Thymus (tissue), 11 donors: Measurements from ENCODE around the gene BSPRY. TPM values are rescaled to one million over a fixed set of nuclear protein-coding genes. Genes with fewer than 3 reads are reported as not detected.

Experiments used
- DNase-seq, 9 donors: peaks; one replicate each; pipeline ENCODE4 v3.0.0-alpha.2; 2013; ENCODE audit warnings: low spot score in 9 of 9, low read depth in 6 of 9, missing footprints in 1 of 9
- H3K27ac ChIP-seq, 2 donors: one replicate each; pipeline ENCODE4 v1.5.1; 2013; ENCODE audit warnings: control low read depth in 1 of 2, low read depth in 1 of 2, low read length in 1 of 2, mild to moderate bottlenecking in 1 of 2, moderate library complexity in 1 of 2
- H3K27me3 ChIP-seq, 2 donors: one replicate each; pipeline ENCODE4 v1.5.1; 2013; ENCODE audit warnings: low read length in 1 of 2; ENCODE audit not compliant: control insufficient read depth in 2 of 2, insufficient read depth in 1 of 2
- H3K36me3 ChIP-seq, 2 donors: one replicate each; pipeline ENCODE4 v1.5.1; 2013; ENCODE audit warnings: low read length in 1 of 2, mild to moderate bottlenecking in 1 of 2, moderate library complexity in 1 of 2; ENCODE audit not compliant: control insufficient read depth in 2 of 2, insufficient read depth in 2 of 2
- H3K4me1 ChIP-seq, 2 donors: one replicate each; pipeline ENCODE4 v1.5.1; 2013; ENCODE audit warnings: low read length in 2 of 2; ENCODE audit not compliant: control insufficient read depth in 2 of 2, insufficient read depth in 2 of 2
- H3K4me3 ChIP-seq, 2 donors: one replicate each; pipeline ENCODE4 v1.5.1; 2013; ENCODE audit warnings: low read length in 2 of 2, control low read depth in 1 of 2, mild to moderate bottlenecking in 1 of 2
- H3K9me3 ChIP-seq, 2 donors: one replicate each; pipeline ENCODE4 v1.5.1; 2013; ENCODE audit warnings: low read length in 1 of 2, mild to moderate bottlenecking in 1 of 2; ENCODE audit not compliant: control insufficient read depth in 2 of 2, insufficient read depth in 1 of 2
- WGBS: extraction: QIAGEN DNeasy Blood & Tissue Kit; methylation state at CpG from one replicate; pipeline ENCODE4 v1.1.7; 2013; 5-methylcytosine and 5-hydroxymethylcytosine counted together
- polyA plus RNA-seq: library from polyadenylated mRNA; stranded (reverse); fragments of 200-250 nt; gene quantifications from one replicate; pipeline ENCODE4 v1.2.3, GENCODE V29; 2013
- total RNA-seq: library from RNA; stranded (reverse); fragments of 120-200 nt; gene quantifications from one replicate; pipeline ENCODE4 v1.2.4, GENCODE V29; 2013
- donor health status: healthy.

The BSPRY gene
- total and polyA plus RNA-seq, 2 donors: 2.3 to 6.1 TPM

DNA sequence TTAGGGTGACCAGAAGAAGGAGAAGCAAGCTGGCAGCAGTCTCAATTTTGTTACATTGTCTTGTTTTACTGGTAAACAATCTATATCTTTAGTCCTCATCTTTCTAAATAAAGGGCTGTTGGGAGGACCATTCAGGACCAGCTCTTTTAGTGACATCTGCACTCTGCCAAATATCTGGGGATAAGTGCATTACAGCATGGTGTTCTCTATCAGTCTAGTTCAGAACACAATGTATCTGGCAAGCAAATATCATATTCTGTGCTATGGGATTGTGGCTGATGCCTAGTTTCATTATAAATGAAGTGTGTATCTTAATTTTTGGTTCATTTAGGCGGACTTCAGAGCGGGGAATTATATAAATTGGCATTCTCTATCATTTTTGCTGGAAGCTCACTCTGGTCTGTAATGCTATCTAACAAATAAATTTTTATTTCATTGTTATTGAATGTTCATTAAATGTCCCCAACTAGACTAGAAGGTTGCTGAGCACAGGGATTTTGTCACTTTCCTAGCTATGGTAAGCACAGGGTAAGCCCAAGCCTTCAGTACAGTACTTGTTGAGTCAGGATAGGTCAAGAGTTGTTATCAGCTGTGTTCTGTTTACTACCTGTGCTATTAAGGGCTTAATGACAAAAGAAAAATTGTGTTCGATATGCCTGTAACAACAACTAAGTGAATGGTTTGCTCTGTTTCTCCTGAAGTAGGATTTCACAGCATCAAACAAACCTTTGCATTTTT lies 21.1 kb upstream of the BSPRY start:
- Histone ChIP-seq H3K36me3 (no peaks in the 10 kb centered on the region), H3K4me1 (no peaks in the 10 kb centered on the region), H3K9me3 (no peaks in the 10 kb centered on the region), H3K27ac (no peak overlapping the region), H3K4me3 (no peak overlapping the region), H3K27me3 (no peaks in the 10 kb centered on the region)
- DNase-seq: no peak
- WGBS: 98% methylated on average over 3 of the region's 3 CpGs

DNA sequence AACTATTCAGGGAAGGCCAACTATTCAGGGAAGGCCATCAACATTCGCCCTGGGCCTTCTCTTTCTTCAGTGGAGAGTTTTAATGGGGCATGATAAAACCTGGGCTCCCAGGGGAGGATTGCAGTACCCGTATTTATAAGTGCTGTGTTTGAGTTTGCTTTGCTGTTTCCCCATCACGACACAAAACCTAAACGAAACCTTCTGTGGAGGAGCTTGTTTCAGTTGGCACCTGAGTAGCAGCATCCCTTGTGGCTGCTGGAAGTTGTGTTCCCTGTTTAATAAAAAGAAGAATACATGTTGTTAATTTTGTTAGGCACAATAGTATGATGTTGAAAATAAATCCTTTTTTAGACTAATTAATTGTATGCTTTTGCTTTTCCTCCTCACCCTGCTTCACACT lies 17.6 kb upstream of the BSPRY start:
- H3K36me3 ChIP-seq: no peaks in the 10 kb centered on the region
- no peak overlapping the region for H3K27ac ChIP-seq
- H3K9me3 ChIP-seq: no peaks in the 10 kb centered on the region
- H3K4me3 ChIP-seq: no peak overlapping the region
- DNase-seq: no peak
- 95% methylated on average over 4 of the region's 4 CpGs for WGBS
- no peaks in the 10 kb centered on the region for H3K4me1 ChIP-seq
- H3K27me3 ChIP-seq: no peaks in the 10 kb centered on the region

DNA sequence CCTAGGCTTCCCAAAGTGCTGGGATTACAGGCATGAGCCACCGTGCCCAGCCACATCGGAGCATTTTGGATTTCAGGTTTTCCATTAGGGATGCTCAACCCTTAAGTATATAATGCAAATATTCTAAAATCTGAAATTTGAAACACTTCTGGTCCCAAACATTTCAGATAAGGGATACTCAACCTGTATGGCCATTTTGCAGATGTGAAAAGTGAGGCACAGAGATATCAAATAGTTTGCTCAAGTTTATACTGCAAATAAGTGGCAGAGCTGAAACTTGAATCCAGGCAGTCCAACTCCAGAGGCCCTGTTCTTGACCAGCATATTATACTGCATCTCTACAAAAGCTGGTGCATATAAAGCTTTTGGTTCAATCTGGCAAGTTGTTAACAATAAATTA lies 11.6 kb upstream of the BSPRY start:
- no peak for DNase-seq
- WGBS: 99% methylated on average over 2 of the region's 2 CpGs
- H3K36me3 ChIP-seq: no peaks in the 10 kb centered on the region
- no peak overlapping the region for H3K4me3 ChIP-seq
- H3K27ac ChIP-seq: no peak overlapping the region
- H3K9me3 ChIP-seq: no peaks in the 10 kb centered on the region
- H3K27me3 ChIP-seq: no peaks in the 10 kb centered on the region
- peaks cover 6 to 11% of the 10 kb centered on the region in 2 donors for H3K4me1 ChIP-seq

DNA sequence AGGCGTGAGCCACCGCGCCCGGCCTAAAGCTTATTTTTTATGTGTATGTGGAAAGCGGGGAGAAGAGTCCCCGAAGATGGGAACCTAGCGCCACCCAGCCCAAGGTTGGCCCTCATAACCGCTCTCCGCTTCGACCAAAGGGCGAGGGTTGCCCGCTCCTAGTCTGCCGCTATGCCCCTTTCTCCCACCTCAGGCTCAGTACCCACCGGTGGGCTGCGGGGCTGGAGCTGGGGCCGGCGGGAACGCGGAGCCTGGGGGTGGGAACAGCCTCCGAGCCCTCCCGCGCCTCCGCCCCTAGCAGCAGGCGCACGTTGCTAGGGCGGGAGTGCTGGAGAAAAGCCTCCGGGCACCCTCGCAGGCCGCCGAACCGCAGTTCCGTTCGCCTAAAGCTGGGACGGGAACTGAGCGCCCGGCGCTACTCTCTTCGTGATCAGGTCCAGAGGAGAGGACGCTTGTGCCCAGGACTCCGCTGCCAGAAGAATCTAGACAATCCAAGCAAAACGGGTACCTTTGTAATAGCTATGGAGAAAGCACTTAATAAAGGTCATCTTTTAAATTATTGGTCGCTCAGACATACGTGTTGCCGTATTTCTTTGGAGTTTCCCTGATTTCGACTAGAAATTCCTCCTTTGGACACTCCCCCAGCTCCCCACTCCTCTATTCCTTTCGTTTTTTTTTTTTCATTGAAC lies 9.2 kb upstream of the BSPRY start, which contains the start of gene WDR31:
TSS of gene WDR31 (minus strand) at position 265 of the 689 bp plus-strand sequence. CDS start 8,253 bp downstream, outside the sequence.
- no peaks in the 10 kb centered on the region for H3K27me3 ChIP-seq
- H3K4me1 ChIP-seq: peaks cover 6 to 11% of the 10 kb centered on the region in 2 donors
- peak; percentile 42 to 87 (median 70) for DNase-seq
- H3K36me3 ChIP-seq: no peaks in the 10 kb centered on the region
- no peaks in the 10 kb centered on the region for H3K9me3 ChIP-seq
- peak within 1 kb of the TSS; percentile 76 to 90 for H3K4me3 ChIP-seq
- under 1% methylated on average over 46 of the region's 46 CpGs for WGBS
- H3K27ac ChIP-seq: no peak within 1 kb of the TSS

DNA sequence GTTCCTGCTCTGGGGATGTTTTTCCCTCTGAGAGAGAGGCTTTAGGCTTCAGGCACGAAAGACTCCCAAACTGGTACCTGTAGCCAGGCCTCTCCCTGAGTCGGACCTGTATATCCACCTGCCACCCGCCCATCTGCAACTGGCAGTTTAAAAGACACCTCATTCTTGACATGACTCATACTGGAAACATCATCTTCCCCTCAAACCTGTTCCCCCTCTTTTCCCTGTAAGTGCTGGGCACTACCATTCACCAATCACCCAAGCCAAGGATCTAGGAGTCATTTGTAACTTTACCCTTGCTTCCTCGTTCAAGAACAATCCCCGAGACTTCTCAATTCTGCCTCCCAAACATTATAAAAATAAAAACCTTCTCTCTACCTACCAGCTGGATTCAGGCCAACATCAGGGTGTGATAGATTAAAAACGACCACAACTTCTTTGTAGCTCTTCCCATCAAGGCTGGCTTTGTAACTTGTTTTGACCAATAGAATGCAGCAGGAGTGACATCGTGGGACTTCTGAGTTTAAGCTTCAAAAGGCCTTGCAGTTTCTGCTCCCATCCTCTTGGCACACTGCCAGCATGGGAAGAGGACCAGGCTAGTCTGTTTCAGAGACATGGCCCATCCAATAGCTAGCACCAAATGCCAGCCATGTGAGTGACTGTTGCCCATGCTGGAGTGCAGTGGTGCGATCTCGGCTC lies 7.5 kb upstream of the BSPRY start:
- Histone ChIP-seq H3K27me3 (no peaks in the 10 kb centered on the region), H3K36me3 (no peaks in the 10 kb centered on the region), H3K4me1 (peaks cover 6 to 11% of the 10 kb centered on the region in 2 donors), H3K9me3 (no peaks in the 10 kb centered on the region), H3K27ac (peak overlapping the region in 1 of 2 donors; percentile 20), H3K4me3 (no peak overlapping the region)
- 66% methylated on average over 9 of the region's 9 CpGs for whole genome bisulfite sequencing
- peak in 1 of 9 donors; percentile 21 for DNase-seq

DNA sequence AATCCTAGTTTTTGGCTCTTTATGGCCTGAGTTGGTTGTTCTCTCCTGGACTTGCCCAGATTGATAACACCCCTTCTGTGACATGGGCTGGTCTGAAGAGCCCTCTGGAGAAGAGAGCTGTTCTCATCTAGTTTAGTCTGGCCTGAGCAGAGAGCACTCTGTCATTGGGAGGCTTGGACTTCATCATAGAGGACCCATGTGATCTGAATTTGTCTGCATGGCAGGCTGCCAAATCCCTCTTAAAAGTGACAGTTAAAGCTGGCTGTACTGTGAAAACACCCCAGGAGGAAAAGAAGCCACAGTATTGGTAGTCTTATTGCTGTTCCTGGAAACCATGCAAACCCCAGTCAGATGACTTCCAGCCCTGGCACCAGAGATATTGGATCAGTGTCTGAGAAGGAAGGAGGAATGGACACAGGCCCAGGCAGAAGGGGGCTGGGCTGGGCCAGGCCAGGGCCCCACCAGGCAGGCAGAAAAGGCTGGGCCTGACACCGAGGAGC lies 5.6 kb upstream of the BSPRY start:
- Histone ChIP-seq H3K9me3 (no peaks in the 10 kb centered on the region), H3K27ac (peak overlapping the region in 1 of 2 donors; percentile 36), H3K36me3 (no peaks in the 10 kb centered on the region), H3K4me1 (peaks cover 6 to 11% of the 10 kb centered on the region in 2 donors), H3K27me3 (peaks cover 0 to 6% of the 10 kb centered on the region in 2 donors), H3K4me3 (no peak overlapping the region)
- 40% methylated on average over 1 of the region's 1 CpG for WGBS
- peak in 1 of 9 donors; percentile 15 for DNase-seq

- DNase-seq: no peak
- Histone ChIP-seq H3K27ac (no peak overlapping the region), H3K4me1 (peaks cover 12 to 14% of the 10 kb centered on the region in 2 donors), H3K4me3 (no peak overlapping the region), H3K9me3 (no peaks in the 10 kb centered on the region), H3K36me3 (no peaks in the 10 kb centered on the region), H3K27me3 (peaks cover 4 to 18% of the 10 kb centered on the region in 2 donors)
- 92% methylated on average over 2 of the region's 2 CpGs for WGBS
These were observed 4.2 kb upstream of the BSPRY start for GRCh38 chr9:113345190-113345589.

DNA sequence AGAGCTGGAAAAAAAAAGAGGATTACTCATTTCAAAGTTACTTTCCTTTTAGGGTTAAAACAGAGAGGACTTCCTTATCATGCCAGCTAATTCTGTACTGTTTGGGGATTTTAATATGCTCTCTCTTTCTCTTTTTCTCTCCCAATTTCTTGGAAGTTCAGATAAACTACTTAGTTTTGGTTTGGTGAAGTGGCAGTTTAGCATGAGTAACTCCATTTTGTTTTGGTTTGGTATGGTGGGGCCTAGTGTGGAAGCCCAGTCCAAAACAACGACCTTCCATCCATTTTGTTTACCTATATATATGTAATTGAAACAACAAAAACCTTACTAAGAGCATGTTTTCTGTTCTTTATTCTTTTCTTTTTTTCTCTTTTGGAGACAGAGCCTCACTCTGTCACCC lies 3.7 kb upstream of the BSPRY start:
- no peaks in the 10 kb centered on the region for H3K36me3 ChIP-seq

More for the DNA sequence above, 3.7 kb upstream of the BSPRY start:
- Histone ChIP-seq H3K27me3 (peaks cover 4 to 22% of the 10 kb centered on the region in 2 donors), H3K4me1 (peaks cover 7 to 19% of the 10 kb centered on the region in 2 donors), H3K9me3 (no peaks in the 10 kb centered on the region), H3K27ac (no peak overlapping the region), H3K4me3 (no peak overlapping the region)
- DNase-seq: no peak
- WGBS: 0% methylated on average over 1 of the region's 1 CpG
